Fibroblast of mammary gland (primary cell): Measurements from ENCODE around the gene SLC7A1.

Source experiments
- DNase-seq: peaks from one replicate; pipeline ENCODE4 v3.0.0-alpha.2; 2010; ENCODE audit warnings: low read depth
- H3K4me3 ChIP-seq: 2 replicates; pipeline ENCODE4 v1.5.1; 2011; ENCODE audit warnings: low read depth, mild to moderate bottlenecking, low read length, moderate library complexity; ENCODE audit not compliant: control insufficient read depth
- TF ChIP-seq, protein P1 (sequence below): conservative IDR thresholded peaks from 2 replicates; pipeline ENCODE4 v1.5.1; 2011; ENCODE audit warnings: low read depth, low read length, inconsistent platforms; ENCODE audit not compliant: control insufficient read depth, insufficient read depth

SLC7A1 gene

DNA sequence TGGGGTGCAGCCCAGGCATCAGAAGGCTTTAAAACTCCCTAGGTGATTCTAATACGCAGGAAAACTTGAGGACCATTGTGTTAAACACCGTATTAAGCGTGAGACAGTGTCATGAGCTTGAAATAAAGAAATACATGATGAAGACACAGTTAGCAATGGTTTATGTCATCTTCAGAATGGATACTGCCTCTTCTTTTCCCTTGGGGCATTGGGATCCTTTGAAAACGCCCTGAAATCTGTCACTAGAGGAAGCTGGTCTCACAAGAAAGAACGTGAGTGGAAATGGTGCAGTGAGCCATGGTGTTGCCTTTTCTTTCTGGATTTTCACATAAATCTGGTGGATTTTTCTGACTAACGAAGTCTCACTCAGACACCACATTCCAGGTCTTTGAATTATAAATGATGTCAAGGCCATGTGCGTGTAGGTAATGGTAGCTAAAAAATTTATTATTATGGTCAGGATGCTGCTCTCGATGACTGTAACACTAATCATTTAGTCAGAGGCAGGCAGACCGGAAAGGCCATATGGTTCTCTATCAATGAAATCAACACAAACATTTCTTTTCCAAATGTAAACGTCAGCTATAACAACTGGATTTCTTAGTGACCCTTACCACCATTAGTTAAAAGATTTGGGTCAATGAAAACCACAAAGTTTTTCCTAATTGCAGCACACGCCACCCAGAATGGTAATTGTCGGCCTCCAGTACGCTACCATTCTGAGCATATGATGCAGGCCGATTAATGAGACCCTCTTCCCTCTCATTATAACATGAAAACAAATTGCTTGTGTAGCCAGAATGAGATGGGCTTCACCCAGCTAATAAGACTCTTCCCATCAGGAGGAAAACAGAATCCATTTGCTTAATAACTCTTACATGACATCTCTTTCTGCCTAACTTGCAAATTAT lies 105.6 kb downstream of the SLC7A1 start:
- H3K4me3 ChIP-seq: no peak overlapping the region
- no peak for DNase-seq
- TF ChIP-seq, protein P1, sequence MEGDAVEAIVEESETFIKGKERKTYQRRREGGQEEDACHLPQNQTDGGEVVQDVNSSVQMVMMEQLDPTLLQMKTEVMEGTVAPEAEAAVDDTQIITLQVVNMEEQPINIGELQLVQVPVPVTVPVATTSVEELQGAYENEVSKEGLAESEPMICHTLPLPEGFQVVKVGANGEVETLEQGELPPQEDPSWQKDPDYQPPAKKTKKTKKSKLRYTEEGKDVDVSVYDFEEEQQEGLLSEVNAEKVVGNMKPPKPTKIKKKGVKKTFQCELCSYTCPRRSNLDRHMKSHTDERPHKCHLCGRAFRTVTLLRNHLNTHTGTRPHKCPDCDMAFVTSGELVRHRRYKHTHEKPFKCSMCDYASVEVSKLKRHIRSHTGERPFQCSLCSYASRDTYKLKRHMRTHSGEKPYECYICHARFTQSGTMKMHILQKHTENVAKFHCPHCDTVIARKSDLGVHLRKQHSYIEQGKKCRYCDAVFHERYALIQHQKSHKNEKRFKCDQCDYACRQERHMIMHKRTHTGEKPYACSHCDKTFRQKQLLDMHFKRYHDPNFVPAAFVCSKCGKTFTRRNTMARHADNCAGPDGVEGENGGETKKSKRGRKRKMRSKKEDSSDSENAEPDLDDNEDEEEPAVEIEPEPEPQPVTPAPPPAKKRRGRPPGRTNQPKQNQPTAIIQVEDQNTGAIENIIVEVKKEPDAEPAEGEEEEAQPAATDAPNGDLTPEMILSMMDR: no peak

DNA sequence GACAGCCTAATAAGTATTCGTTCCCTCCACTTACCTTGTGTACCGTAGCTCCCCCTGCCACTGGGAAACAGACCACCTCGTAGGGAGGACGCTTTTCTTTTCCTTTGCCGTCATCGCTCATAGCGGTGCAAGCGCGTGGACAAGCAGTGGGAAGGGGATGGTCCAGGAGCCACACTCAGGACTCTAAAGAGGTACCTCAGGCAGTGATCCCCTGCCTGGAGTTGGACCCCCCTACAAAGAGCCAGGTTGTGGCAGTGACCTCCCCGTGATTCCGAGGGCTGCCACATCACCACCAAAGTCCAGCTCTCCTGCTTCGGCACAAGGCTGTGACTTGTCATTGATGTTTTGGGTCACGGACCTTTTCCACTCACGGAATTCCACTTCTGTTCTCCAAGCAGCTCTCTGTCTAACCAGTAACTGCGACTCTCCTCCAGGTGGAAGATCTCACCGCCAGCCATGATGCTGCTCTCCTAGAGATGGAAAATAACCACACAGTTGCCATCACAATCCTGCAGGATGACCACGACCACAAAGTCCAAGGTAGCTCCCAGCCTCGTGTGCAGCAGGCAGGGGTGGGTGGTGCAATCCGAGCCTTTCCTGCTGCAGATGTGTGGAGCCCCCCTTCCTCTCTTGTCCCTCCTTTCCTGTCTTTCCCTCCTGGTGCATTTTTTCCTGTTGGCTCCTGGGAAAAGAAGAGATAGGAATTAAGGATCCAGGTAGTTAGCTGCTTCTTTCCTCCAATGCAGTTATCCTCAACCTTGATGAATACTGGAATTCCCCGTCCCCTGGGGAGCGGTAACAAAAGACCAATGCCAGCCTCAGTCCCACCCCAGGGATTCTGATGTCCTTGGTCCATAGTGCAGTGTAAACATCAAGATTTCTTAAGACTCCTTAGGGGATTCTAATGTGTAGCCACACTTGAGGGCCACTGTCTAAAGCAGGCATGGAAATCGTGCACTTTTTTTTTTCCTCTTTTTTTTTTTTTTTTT lies 107.7 kb downstream of the SLC7A1 start:
- no peak for DNase-seq
- no peak overlapping the region for H3K4me3 ChIP-seq
- TF ChIP-seq, protein P1: no peak

DNA sequence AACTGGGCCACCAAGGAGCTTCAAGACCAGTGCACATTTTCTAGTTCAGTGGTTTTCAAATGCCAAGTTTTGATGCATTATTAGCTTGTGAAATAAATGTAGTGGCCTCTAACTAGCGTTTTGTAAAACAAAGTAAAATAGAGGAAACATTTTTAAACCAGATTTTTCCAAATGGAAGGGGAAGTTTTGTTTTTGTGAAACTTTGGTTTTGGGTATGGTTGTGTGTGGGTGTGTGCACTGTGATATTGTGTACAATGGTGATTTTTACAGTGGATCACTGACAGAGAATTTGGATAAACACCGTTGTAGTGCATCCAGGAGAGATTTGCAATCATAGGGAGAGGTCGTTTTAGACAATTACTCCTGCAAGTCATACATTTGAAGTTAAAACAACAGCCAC lies 108.9 kb downstream of the SLC7A1 start:
- H3K4me3 ChIP-seq: no peak overlapping the region
- no peak for DNase-seq
- TF ChIP-seq, protein P1: no peak

DNA sequence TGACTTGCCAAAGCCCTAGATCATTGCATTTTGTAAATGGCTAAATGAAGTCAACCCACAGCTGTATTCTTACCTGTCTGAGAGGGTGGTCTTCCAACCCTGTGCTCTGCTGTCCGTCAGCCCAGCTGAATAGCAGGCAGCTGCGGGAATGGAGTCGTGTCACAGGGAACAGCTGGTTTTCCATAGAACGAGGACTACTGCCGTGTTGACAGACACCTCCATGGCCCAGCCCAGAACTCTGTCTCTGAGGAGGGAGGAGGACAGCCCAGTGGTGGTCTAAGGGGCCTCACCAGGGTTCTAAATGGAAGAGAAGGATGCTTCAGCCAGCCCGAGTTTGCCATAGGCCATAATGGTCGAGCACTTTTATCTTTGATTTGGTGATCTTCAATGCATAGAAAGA lies 110.7 kb downstream of the SLC7A1 start:
- no peak for DNase-seq
- TF ChIP-seq, protein P1: no peak
- no peak overlapping the region for H3K4me3 ChIP-seq

DNA sequence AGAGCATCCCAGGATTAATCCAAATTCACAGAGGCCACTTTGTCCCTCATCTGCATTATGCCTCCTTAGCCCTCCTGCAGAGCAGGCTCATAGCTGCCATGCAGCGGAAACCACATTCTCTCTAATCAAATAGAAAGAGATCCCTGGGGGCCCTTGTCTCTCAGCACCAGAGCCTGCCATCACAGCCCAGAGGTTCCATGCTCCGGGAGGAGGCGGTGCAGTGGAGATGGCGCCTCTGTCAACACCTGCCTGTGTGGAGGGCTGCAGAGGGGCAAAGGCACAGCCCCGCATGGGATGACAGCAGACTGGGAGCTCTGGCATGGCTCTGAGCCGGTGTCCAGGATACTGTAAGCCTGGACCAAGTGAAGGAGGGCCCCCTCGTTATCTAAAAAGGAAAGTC lies 111.3 kb downstream of the SLC7A1 start:
- TF ChIP-seq, protein P1: no peak
- H3K4me3 ChIP-seq: no peak overlapping the region
- no peak for DNase-seq

DNA sequence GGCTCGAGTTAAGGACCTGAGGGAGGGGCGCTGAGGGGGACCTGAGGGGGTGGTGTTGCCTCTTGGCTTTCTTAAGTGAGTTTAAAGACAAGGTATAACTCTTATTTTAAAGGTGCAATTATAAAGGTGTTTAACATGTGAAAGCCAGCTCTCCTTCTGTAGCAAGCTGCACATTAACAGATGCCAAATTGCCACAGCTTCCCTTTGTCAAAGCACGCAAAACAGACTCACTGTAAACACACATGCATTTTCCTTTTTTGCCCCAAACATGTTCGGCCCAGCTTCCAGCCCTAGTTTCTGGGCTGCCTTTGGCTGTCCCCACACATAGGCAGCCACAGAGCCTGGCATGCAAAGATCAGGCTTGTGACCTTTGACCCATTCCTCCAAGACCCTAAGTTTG lies 111.9 kb downstream of the SLC7A1 start:
- no peak overlapping the region for H3K4me3 ChIP-seq
- TF ChIP-seq, protein P1: no peak
- no peak for DNase-seq
